Measurements from ENCODE around the gene MSI2.

GRCh38 chr17:57282296-57282695, 26.0 kb downstream of the MSI2 start:
- TF ChIP-seq, protein P1, sequence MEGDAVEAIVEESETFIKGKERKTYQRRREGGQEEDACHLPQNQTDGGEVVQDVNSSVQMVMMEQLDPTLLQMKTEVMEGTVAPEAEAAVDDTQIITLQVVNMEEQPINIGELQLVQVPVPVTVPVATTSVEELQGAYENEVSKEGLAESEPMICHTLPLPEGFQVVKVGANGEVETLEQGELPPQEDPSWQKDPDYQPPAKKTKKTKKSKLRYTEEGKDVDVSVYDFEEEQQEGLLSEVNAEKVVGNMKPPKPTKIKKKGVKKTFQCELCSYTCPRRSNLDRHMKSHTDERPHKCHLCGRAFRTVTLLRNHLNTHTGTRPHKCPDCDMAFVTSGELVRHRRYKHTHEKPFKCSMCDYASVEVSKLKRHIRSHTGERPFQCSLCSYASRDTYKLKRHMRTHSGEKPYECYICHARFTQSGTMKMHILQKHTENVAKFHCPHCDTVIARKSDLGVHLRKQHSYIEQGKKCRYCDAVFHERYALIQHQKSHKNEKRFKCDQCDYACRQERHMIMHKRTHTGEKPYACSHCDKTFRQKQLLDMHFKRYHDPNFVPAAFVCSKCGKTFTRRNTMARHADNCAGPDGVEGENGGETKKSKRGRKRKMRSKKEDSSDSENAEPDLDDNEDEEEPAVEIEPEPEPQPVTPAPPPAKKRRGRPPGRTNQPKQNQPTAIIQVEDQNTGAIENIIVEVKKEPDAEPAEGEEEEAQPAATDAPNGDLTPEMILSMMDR (conservative IDR thresholded peaks at IDR 0.05; ENCODE audit: low read depth in 2 of 2), result no peak
- no peak for TF ChIP-seq EZH2 (IDR thresholded peaks at IDR 0.05; ENCODE audit: low read depth, unreplicated experiment)
- TF ChIP-seq NANOG (IDR thresholded peaks at IDR 0.05; ENCODE audit: borderline replicate concordance), result no peak
- no peak for TF ChIP-seq JUNB (IDR thresholded peaks at IDR 0.05; ENCODE audit: unreplicated experiment)
- TF ChIP-seq EZH2phosphoT487 (IDR thresholded peaks at IDR 0.05; ENCODE audit: unreplicated experiment), result no peak

Data from GM23338 (cell line).